Gastroesophageal sphincter (tissue), 3 donors: ENCODE results near the gene FAM8A1.

Experiments used
- EP300 ChIP-seq: sonication (generic); formaldehyde crosslinking; IDR thresholded peaks from one replicate; pipeline ENCODE4 v1.6.1; 2017; ENCODE audit warnings: antibody characterized with exemption, mild to moderate bottlenecking
- POLR2A ChIP-seq, 2 donors: fragments of 450-650 bp; IDR thresholded peaks; one replicate each; pipeline ENCODE4 v1.6.1; 2017; ENCODE audit warnings: antibody characterized with exemption in 2 of 2, mild to moderate bottlenecking in 2 of 2, moderate library complexity in 1 of 2
- POLR2AphosphoS5 ChIP-seq: sonication (generic); formaldehyde crosslinking; IDR thresholded peaks from one replicate; pipeline ENCODE4 v1.6.1; 2017; ENCODE audit warnings: antibody characterized with exemption
- TF ChIP-seq, protein P1 (sequence below), 4 experiments: fragments of 200-600 bp in 2 of 4; fragments of 450-650 bp in 2 of 4; sonication (generic) in 1 of 4; IDR thresholded peaks; one replicate each; pipeline ENCODE4 v1.5.1; 2017 to 2019; ENCODE audit warnings: antibody characterized with exemption in 4 of 4, mild to moderate bottlenecking in 2 of 4, moderate library complexity in 2 of 4

DNA sequence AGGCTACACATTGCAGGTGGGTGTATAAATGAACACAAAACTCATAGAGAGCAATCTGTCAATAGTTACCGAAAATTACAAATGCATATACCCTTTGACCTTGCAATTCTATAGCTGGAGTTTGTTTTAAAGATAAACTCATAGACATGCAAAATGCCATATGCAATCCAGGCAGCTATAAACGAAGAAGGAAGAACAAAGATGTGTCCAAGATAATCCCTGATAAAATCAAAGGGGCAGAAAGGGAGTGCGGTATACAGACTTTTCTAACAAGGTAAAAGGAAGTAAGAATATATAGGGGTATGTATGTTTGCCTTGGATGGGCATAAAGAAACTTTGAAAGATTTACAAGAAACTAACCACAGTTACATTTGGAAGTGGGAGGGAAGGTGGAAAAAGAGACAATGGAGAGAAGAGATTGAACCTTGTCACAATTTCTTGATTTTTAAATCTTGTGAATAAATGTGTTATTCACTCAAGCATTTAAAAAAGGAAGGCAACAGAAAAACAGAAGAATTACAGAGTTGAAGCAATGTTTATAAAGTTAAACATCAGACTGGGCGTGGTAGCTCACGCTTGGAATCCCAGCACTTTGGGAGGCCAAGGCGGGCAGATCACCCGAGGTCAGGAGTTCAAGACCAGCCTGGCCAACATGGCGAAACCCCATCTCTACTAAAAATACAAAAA is 29.9 kb downstream of the FAM8A1 start:
- TF ChIP-seq EP300 (no peak), POLR2A (IDR thresholded peaks at IDR 0.05) (no peak), POLR2AphosphoS5 (no peak)
- TF ChIP-seq, protein P1, sequence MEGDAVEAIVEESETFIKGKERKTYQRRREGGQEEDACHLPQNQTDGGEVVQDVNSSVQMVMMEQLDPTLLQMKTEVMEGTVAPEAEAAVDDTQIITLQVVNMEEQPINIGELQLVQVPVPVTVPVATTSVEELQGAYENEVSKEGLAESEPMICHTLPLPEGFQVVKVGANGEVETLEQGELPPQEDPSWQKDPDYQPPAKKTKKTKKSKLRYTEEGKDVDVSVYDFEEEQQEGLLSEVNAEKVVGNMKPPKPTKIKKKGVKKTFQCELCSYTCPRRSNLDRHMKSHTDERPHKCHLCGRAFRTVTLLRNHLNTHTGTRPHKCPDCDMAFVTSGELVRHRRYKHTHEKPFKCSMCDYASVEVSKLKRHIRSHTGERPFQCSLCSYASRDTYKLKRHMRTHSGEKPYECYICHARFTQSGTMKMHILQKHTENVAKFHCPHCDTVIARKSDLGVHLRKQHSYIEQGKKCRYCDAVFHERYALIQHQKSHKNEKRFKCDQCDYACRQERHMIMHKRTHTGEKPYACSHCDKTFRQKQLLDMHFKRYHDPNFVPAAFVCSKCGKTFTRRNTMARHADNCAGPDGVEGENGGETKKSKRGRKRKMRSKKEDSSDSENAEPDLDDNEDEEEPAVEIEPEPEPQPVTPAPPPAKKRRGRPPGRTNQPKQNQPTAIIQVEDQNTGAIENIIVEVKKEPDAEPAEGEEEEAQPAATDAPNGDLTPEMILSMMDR (IDR thresholded peaks at IDR 0.05) = no peak
